Endodermal cell (in vitro differentiated cells): ENCODE data around the gene RGS19. TPM values are rescaled to one million over a fixed set of nuclear protein-coding genes. Genes with fewer than 3 reads are reported as not detected.

ENCODE experiments used
- DNase-seq: peaks from one replicate; pipeline ENCODE4 v3.0.0-alpha.2; 2017
- H3K27ac ChIP-seq: 2 replicates; pipeline ENCODE4 v1.5.1; 2013; ENCODE audit warnings: mild to moderate bottlenecking, low read depth, low read length, moderate library complexity
- H3K27me3 ChIP-seq: 2 replicates; pipeline ENCODE4 v1.6.1; 2013; ENCODE audit warnings: mild to moderate bottlenecking, low read length, moderate library complexity; ENCODE audit not compliant: insufficient read depth, control insufficient read depth, poor library complexity, severe bottlenecking
- H3K36me3 ChIP-seq: 2 replicates; pipeline ENCODE4 v1.7.0; 2013; ENCODE audit warnings: mild to moderate bottlenecking, low read length, moderate library complexity; ENCODE audit not compliant: control insufficient read depth, insufficient read depth
- H3K4me1 ChIP-seq: one replicate; pipeline ENCODE4 v1.7.0; 2013; ENCODE audit warnings: low read length; ENCODE audit not compliant: control insufficient read depth, insufficient read depth
- H3K4me3 ChIP-seq: 2 replicates; pipeline ENCODE4 v1.5.1; 2013; ENCODE audit warnings: mild to moderate bottlenecking, low read length, moderate library complexity
- H3K9ac ChIP-seq: 2 replicates; pipeline ENCODE4 v1.6.1; 2013; ENCODE audit warnings: mild to moderate bottlenecking, low read length, moderate library complexity; ENCODE audit not compliant: poor library complexity, severe bottlenecking; ENCODE audit errors: extremely low read depth
- H3K9me3 ChIP-seq: 2 replicates; pipeline ENCODE4 v1.6.1; 2013; ENCODE audit warnings: mild to moderate bottlenecking, low read length, moderate library complexity; ENCODE audit not compliant: control insufficient read depth
- H3K27ac Mint-ChIP-seq: 2 replicates; pipeline ENCODE4 v1.8.0; 2020; ENCODE audit warnings: mixed read lengths
- H3K27me3 Mint-ChIP-seq: 2 replicates; pipeline ENCODE4 v1.8.0; 2021; ENCODE audit warnings: mild to moderate bottlenecking, mixed read lengths; ENCODE audit not compliant: insufficient read depth
- H3K36me3 Mint-ChIP-seq: 2 replicates; pipeline ENCODE4 v1.8.0; 2020; ENCODE audit warnings: low read depth, mixed read lengths
- H3K4me1 Mint-ChIP-seq: 2 replicates; pipeline ENCODE4 v1.8.0; 2020; ENCODE audit warnings: mixed read lengths
- H3K4me3 Mint-ChIP-seq: 2 replicates; pipeline ENCODE4 v1.8.0; 2020; ENCODE audit warnings: mild to moderate bottlenecking, moderate library complexity, mixed read lengths
- H3K9me3 Mint-ChIP-seq: 2 replicates; pipeline ENCODE4 v1.8.0; 2020; ENCODE audit warnings: mild to moderate bottlenecking, mixed read lengths
- WGBS, 2 experiments: methylation state at CpG; one replicate each; pipeline versions ENCODE4 v1.1.5 to v1.1.7; 2013; ENCODE audit warnings: missing lambda C conversion rate in 2 of 2, mixed read lengths in 1 of 2; ENCODE audit not compliant: insufficient coverage in 1 of 2, insufficient read length in 1 of 2; 5-methylcytosine and 5-hydroxymethylcytosine counted together
- total RNA-seq, 2 donors: library from RNA; stranded (reverse); fragmentation: NEBNext Ultra II Directional in 1 of 2; extraction: Animal tissue kit (Norgen Biotek cat#: 25700) in 1 of 2; gene quantifications; 2 replicates in 1 of 2; 3 replicates in 1 of 2; pipeline ENCODE4 v1.2.1, GENCODE V29; 2021
- TF ChIP-seq, protein P1 (sequence below): fragments of 200-600 bp; sonication (generic); conservative IDR thresholded peaks from 2 replicates; pipeline ENCODE4 v1.5.0; 2021; ENCODE audit warnings: antibody characterized with exemption, mild to moderate bottlenecking

RGS19 gene
- total RNA-seq, 2 donors from 2014 or later: 14.6 to 15.8 TPM

DNA sequence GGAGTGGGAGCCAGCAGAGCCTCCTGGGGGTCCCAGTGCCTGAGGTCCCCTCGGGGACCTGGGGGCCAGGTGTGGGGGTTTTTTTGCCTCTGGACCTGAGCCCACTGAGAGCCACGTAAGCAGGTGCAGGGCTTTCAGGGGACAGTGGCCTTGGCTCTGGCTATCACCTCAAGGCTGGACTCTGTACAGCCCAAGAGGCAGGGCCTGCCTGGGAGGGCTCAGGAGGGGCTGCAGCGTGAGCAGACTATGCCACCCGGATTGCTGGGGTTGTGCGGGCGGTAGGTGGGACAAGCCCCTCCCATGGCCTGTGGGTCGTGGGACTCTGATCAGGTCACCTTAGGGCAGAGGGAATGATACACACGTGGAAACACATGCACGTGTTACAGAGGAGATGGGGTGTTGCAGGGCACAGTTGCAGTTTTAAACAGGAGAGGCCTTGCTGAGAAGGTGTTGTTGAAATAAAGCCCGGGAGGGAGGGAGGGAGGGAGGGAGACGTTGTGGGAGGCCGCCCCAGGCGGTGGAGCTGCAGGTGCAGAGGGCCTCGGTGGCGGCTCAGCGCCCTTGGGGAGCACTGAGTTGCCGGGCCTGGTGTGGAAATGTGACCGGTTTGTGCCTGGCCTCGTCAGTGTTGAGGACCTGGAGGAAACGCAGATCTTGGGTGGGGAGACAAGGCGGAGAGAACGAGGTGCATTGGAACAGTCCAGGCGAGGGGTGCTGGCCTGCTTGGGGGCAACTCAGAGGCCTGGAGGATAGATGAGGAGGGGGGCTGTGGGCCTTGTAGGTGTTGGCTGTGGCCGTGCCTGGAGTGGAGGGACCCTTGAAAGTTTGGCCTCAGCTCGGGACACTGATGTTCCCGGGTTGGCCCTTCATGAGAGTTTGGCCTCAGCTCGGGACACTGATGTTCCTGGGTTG lies 14.0 kb downstream of the RGS19 start:
- no peaks in the 10 kb centered on the region for H3K36me3 ChIP-seq
- no peak overlapping the region for H3K9ac ChIP-seq
- no peaks in the 10 kb centered on the region for H3K36me3 Mint-ChIP-seq
- 83 to 93% methylated on average over 11 to 27 of the region's 27 CpGs for WGBS, 2 experiments
- H3K27me3 Mint-ChIP-seq: peaks cover 3% of the 10 kb centered on the region
- peaks cover 14% of the 10 kb centered on the region for H3K4me1 Mint-ChIP-seq
- no peaks in the 10 kb centered on the region for H3K4me1 ChIP-seq
- H3K4me3 Mint-ChIP-seq: no peak overlapping the region
- TF ChIP-seq, protein P1, sequence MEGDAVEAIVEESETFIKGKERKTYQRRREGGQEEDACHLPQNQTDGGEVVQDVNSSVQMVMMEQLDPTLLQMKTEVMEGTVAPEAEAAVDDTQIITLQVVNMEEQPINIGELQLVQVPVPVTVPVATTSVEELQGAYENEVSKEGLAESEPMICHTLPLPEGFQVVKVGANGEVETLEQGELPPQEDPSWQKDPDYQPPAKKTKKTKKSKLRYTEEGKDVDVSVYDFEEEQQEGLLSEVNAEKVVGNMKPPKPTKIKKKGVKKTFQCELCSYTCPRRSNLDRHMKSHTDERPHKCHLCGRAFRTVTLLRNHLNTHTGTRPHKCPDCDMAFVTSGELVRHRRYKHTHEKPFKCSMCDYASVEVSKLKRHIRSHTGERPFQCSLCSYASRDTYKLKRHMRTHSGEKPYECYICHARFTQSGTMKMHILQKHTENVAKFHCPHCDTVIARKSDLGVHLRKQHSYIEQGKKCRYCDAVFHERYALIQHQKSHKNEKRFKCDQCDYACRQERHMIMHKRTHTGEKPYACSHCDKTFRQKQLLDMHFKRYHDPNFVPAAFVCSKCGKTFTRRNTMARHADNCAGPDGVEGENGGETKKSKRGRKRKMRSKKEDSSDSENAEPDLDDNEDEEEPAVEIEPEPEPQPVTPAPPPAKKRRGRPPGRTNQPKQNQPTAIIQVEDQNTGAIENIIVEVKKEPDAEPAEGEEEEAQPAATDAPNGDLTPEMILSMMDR: no peak
- no peaks in the 10 kb centered on the region for H3K9me3 ChIP-seq
- H3K27ac Mint-ChIP-seq: no peak overlapping the region
- H3K27ac ChIP-seq: no peak overlapping the region
- no peaks in the 10 kb centered on the region for H3K9me3 Mint-ChIP-seq
- H3K4me3 ChIP-seq: no peak overlapping the region
- DNase-seq: no peak
- no peaks in the 10 kb centered on the region for H3K27me3 ChIP-seq

- Mint-ChIP-seq H3K27me3 (peaks cover 8% of the 10 kb centered on the region), H3K36me3 (no peaks in the 10 kb centered on the region), H3K27ac (no peak overlapping the region), H3K4me3 (peak overlapping the region; percentile 75), H3K9me3 (no peaks in the 10 kb centered on the region), H3K4me1 (peaks cover 14% of the 10 kb centered on the region)
- H3K27me3 ChIP-seq: no peaks in the 10 kb centered on the region
- H3K9me3 ChIP-seq: no peaks in the 10 kb centered on the region
- no peaks in the 10 kb centered on the region for H3K4me1 ChIP-seq
- H3K4me3 ChIP-seq: peak overlapping the region; percentile 82
- H3K36me3 ChIP-seq: no peaks in the 10 kb centered on the region
- 72 to 80% methylated on average over 1 to 12 of the region's 12 CpGs for WGBS, 2 experiments
- TF ChIP-seq, protein P1: no peak
- H3K27ac ChIP-seq: no peak overlapping the region
- no peak overlapping the region for H3K9ac ChIP-seq
- DNase-seq: no peak
Measured at GRCh38 chr20:64064145-64064698, 15.1 kb downstream of the RGS19 start.

GRCh38 chr20:64063389-64064144 lies 15.8 kb downstream of the RGS19 start:
- Histone ChIP-seq H3K27ac (no peak overlapping the region), H3K27me3 (no peaks in the 10 kb centered on the region), H3K4me1 (no peaks in the 10 kb centered on the region), H3K36me3 (no peaks in the 10 kb centered on the region), H3K9ac (no peak overlapping the region), H3K9me3 (no peaks in the 10 kb centered on the region), H3K4me3 (peak overlapping the region; percentile 82)
- peak; percentile 75 for DNase-seq
- H3K4me1 Mint-ChIP-seq: peaks cover 14% of the 10 kb centered on the region
- peak overlapping the region; percentile 52 for H3K27ac Mint-ChIP-seq
- H3K9me3 Mint-ChIP-seq: no peaks in the 10 kb centered on the region
- peaks cover 8% of the 10 kb centered on the region for H3K27me3 Mint-ChIP-seq
- 3 to 6% methylated on average over 27 to 51 of the region's 51 CpGs for WGBS, 2 experiments
- TF ChIP-seq, protein P1: no peak
- H3K4me3 Mint-ChIP-seq: peak overlapping the region; percentile 75
- H3K36me3 Mint-ChIP-seq: no peaks in the 10 kb centered on the region
